ENCODE results near the gene ZFP3. TPM values are rescaled to one million over a fixed set of nuclear protein-coding genes. Genes with fewer than 3 reads are reported as not detected.
"Not testable (repeated sequence)": the region's sequence is repeated elsewhere in the genome, so short reads cannot be mapped to it uniquely, and the experiment has no call there.

ZFP3 gene
- total and polyA plus RNA-seq, 4 donors, result 2.3 to 7.3 (median 3.7) TPM

DNA sequence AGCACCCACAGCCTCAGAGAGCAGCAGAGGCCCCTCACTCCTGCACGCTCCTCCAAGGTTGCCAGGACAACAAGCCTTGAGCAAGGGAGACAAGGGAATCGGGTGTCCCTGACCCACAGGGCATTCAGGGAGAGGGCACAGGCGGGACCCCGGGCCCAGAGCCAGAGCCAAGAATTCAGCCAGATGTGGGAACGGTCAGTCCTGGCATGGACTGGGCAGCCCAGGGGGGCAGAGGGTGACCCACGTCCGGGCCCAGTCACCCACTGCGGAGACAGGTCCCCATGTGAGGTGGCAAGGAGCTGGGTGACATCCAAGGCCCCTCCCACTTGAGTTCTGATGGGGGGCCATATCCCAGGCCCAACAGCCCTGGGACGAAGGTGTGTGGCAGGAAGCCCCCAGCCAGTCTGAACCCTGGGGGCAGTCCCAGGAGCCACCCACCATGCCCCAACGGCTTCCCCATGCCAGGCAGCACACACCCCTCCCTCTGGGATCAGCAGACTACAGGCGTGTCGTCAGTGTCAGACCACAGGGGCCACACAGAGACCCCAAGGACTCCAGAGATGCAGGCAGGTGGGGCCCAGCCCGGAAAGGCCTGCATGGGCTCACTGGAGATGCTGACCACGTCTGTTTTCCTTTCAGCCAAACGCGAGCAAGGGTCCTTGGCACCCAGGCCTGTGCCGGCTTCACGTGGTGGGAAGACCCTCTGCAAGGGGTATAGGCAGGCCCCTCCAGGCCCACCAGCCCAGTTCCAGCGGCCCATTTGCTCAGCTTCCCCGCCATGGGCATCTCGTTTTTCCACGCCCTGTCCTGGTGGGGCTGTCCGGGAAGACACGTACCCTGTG is 60.6 kb downstream of the ZFP3 start:
- no peak overlapping the region for H3K27ac ChIP-seq (ENCODE audit: low read depth in 1 of 2, low read length in 1 of 2)
- TF ChIP-seq, protein P1, sequence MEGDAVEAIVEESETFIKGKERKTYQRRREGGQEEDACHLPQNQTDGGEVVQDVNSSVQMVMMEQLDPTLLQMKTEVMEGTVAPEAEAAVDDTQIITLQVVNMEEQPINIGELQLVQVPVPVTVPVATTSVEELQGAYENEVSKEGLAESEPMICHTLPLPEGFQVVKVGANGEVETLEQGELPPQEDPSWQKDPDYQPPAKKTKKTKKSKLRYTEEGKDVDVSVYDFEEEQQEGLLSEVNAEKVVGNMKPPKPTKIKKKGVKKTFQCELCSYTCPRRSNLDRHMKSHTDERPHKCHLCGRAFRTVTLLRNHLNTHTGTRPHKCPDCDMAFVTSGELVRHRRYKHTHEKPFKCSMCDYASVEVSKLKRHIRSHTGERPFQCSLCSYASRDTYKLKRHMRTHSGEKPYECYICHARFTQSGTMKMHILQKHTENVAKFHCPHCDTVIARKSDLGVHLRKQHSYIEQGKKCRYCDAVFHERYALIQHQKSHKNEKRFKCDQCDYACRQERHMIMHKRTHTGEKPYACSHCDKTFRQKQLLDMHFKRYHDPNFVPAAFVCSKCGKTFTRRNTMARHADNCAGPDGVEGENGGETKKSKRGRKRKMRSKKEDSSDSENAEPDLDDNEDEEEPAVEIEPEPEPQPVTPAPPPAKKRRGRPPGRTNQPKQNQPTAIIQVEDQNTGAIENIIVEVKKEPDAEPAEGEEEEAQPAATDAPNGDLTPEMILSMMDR (IDR thresholded peaks at IDR 0.05; ENCODE audit: control extremely low read depth, extremely low read depth), result no peak
- WGBS, 2 donors, result 89 to 92% methylated on average over 24 of the region's 24 CpGs
- ATAC-seq (ENCODE audit: insufficient read depth, low FRiP score) (no peak), DNase-seq (no peak)
- H3K4me3 ChIP-seq, result no peak overlapping the region
- H3K9ac ChIP-seq (ENCODE audit: insufficient read depth in 1 of 2, low read length in 2 of 2), result no peak overlapping the region
- H3K4me1 ChIP-seq (ENCODE audit: control insufficient read depth in 5 of 5, insufficient read depth in 5 of 5, low read length in 5 of 5), result no peaks in the 10 kb centered on the region
- H3K36me3 ChIP-seq (ENCODE audit: control insufficient read depth in 4 of 4, insufficient read depth in 4 of 4, low read length in 4 of 4), result no peaks in the 10 kb centered on the region
- no peaks in the 10 kb centered on the region for H3K27me3 ChIP-seq (ENCODE audit: control insufficient read depth in 3 of 3, insufficient read depth in 3 of 3, low read length in 2 of 3)
- peaks cover 0 to 2% (median 0%) of the 10 kb centered on the region in 4 donors for H3K9me3 ChIP-seq (ENCODE audit: control insufficient read depth in 4 of 4, insufficient read depth in 3 of 4, low read length in 3 of 4)

DNA sequence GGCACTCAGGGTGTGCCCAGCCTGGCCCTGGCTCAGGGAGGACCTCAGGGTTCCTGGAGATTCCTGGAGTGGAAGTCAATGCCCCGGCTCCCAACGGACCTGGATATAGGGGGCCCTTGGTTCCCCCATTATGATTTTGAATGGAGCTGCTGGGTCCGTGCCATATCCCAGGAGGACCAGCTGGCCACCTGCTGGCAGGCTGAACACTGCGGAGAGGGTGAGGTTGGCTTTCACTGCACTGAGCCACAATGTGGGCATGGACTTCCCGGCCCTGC is 61.1 kb downstream of the ZFP3 start:
- DNase-seq (no peak), ATAC-seq (ENCODE audit: insufficient read depth, low FRiP score) (no peak)
- peaks cover 0 to 2% (median 0%) of the 10 kb centered on the region in 4 donors for H3K9me3 ChIP-seq (ENCODE audit: control insufficient read depth in 4 of 4, insufficient read depth in 3 of 4, low read length in 3 of 4)
- no peaks in the 10 kb centered on the region for H3K4me1 ChIP-seq (ENCODE audit: control insufficient read depth in 5 of 5, insufficient read depth in 5 of 5, low read length in 5 of 5)
- H3K27ac ChIP-seq (ENCODE audit: low read depth in 1 of 2, low read length in 1 of 2), result no peak overlapping the region
- WGBS, 2 donors, result 91 to 93% methylated on average over 5 of the region's 5 CpGs
- H3K9ac ChIP-seq (ENCODE audit: insufficient read depth in 1 of 2, low read length in 2 of 2), result no peak overlapping the region
- no peaks in the 10 kb centered on the region for H3K36me3 ChIP-seq (ENCODE audit: control insufficient read depth in 4 of 4, insufficient read depth in 4 of 4, low read length in 4 of 4)
- no peaks in the 10 kb centered on the region for H3K27me3 ChIP-seq (ENCODE audit: control insufficient read depth in 3 of 3, insufficient read depth in 3 of 3, low read length in 2 of 3)
- no peak overlapping the region for H3K4me3 ChIP-seq
- TF ChIP-seq, protein P1 (IDR thresholded peaks at IDR 0.05; ENCODE audit: control extremely low read depth, extremely low read depth), result no peak

DNA sequence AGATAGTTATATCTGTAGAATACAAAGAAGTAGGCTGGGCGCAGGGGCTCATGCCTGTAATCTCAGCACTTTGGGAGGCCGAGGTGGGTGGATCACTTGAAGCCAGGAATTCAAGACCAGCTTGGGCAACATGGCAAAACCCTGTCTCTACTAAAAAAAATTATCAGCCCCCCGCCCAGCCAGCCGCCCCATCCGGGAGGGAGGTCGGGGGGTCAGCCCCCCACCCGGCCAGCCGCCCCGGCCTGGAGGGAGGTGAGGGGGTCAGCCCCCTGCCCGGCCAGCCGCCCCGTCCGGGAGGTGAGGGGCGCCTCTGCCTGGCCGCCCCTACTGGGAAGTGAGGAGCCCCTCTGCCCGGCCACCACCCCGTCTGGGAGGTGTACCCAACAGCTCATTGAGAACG is 64.6 kb downstream of the ZFP3 start:
- H3K9me3 ChIP-seq (ENCODE audit: control insufficient read depth in 4 of 4, insufficient read depth in 3 of 4, low read length in 3 of 4); ATAC-seq (ENCODE audit: insufficient read depth, low FRiP score); H3K27ac ChIP-seq (ENCODE audit: low read depth in 1 of 2, low read length in 1 of 2); H3K4me1 ChIP-seq (ENCODE audit: control insufficient read depth in 5 of 5, insufficient read depth in 5 of 5, low read length in 5 of 5); H3K27me3 ChIP-seq (ENCODE audit: control insufficient read depth in 3 of 3, insufficient read depth in 3 of 3, low read length in 2 of 3); DNase-seq; H3K4me3 ChIP-seq; H3K9ac ChIP-seq (ENCODE audit: insufficient read depth in 1 of 2, low read length in 2 of 2); H3K36me3 ChIP-seq (ENCODE audit: control insufficient read depth in 4 of 4, insufficient read depth in 4 of 4, low read length in 4 of 4): not testable (repeated sequence)
- 92 to 93% methylated on average over 13 to 15 of the region's 18 CpGs for whole genome bisulfite sequencing, 2 donors

Small RNAs within 50 kb of the gene (small RNA-seq; reads per million reads assigned to genes)
- not detected for gene AC012146.4 (ENCODE audit: low replicate concordance)

Other genes starting within 250 kb of the ZFP3 start
- 10 to 100 TPM; 39.2 to 95.4 TPM for gene MINK1, start 245.1 kb upstream of the ZFP3 start, total RNA-seq
- gene MINK1, start 245.1 kb upstream of the ZFP3 start, polyA plus RNA-seq, result 10 to 100 TPM; 36.5 to 62.8 TPM
- 1 to 10 TPM; 2.8 to 4.5 TPM for gene C17orf107, start 178.9 kb upstream of the ZFP3 start, total RNA-seq
- gene C17orf107, start 178.9 kb upstream of the ZFP3 start, polyA plus RNA-seq, result 1 to 10 TPM; 1.3 to 2.7 TPM
- 1 to 10 TPM in 1 of 2 donors, under 1 TPM in 1; 0.77 to 1.2 TPM for gene CHRNE, start 175.4 kb upstream of the ZFP3 start, total RNA-seq
- gene CHRNE, start 175.4 kb upstream of the ZFP3 start, polyA plus RNA-seq, result 1 to 10 TPM in 1 of 2 donors, under 1 TPM in 1; 0.61 to 2.3 TPM
- under 1 TPM; 0.18 to 0.94 TPM for gene GP1BA, start 146.2 kb upstream of the ZFP3 start, total RNA-seq
- 1 to 10 TPM in 1 of 2 donors, under 1 TPM in 1; 0.26 to 1.4 TPM for gene GP1BA, start 146.2 kb upstream of the ZFP3 start, polyA plus RNA-seq
- 10 to 100 TPM; 34.8 to 65.8 TPM for gene SLC25A11, start 138.4 kb upstream of the ZFP3 start, total RNA-seq
- 10 to 100 TPM; 42.5 to 72.1 TPM for gene SLC25A11, start 138.4 kb upstream of the ZFP3 start, polyA plus RNA-seq
- 100 to 1,000 TPM in 1 of 2 donors, 10 to 100 TPM in 1; 30.8 to 107 TPM for gene RNF167, start 138.2 kb upstream of the ZFP3 start, total RNA-seq
- 100 to 1,000 TPM in 1 of 2 donors, 10 to 100 TPM in 1; 86.7 to 142 TPM for gene RNF167, start 138.2 kb upstream of the ZFP3 start, polyA plus RNA-seq
- 100 to 1,000 TPM; 461 to 827 TPM for gene PFN1, start 129.9 kb upstream of the ZFP3 start, total RNA-seq
- 1,000 to 10,000 TPM in 1 of 2 donors, 100 to 1,000 TPM in 1; 671 to 2,264 TPM for gene PFN1, start 129.9 kb upstream of the ZFP3 start, polyA plus RNA-seq
- gene ENO3, start 127.3 kb upstream of the ZFP3 start, total RNA-seq, result 10 to 100 TPM in 1 of 2 donors, 1 to 10 TPM in 1; 3.3 to 10.7 TPM
- gene ENO3, start 127.3 kb upstream of the ZFP3 start, polyA plus RNA-seq, result 1 to 10 TPM; 7.2 to 9.3 TPM
- 10 to 100 TPM; 63.8 to 75.4 TPM for gene SPAG7, start 110.7 kb upstream of the ZFP3 start, total RNA-seq
- 100 to 1,000 TPM in 1 of 2 donors, 10 to 100 TPM in 1; 76.2 to 101 TPM for gene SPAG7, start 110.7 kb upstream of the ZFP3 start, polyA plus RNA-seq
- gene CAMTA2, start 90.8 kb upstream of the ZFP3 start, total RNA-seq, result 10 to 100 TPM; 15.0 to 53.4 TPM
- 10 to 100 TPM; 45.8 to 66.3 TPM for gene CAMTA2, start 90.8 kb upstream of the ZFP3 start, polyA plus RNA-seq
- gene INCA1, start 80.9 kb upstream of the ZFP3 start, total RNA-seq, result 1 to 10 TPM; 1.9 to 2.0 TPM
- 1 to 10 TPM in 1 of 2 donors, under 1 TPM in 1; 0.89 to 3.4 TPM for gene INCA1, start 80.9 kb upstream of the ZFP3 start, polyA plus RNA-seq
- 100 to 1,000 TPM in 1 of 2 donors, 10 to 100 TPM in 1; 48.0 to 190 TPM for gene KIF1C, start 80.5 kb upstream of the ZFP3 start, total RNA-seq
- gene KIF1C, start 80.5 kb upstream of the ZFP3 start, polyA plus RNA-seq, result 10 to 100 TPM; 61.8 to 89.8 TPM
- gene SLC52A1, start 43.0 kb upstream of the ZFP3 start, total RNA-seq, result 1 to 10 TPM in 1 of 2 donors, under 1 TPM in 1; 0.54 to 1.3 TPM
- gene SLC52A1, start 43.0 kb upstream of the ZFP3 start, polyA plus RNA-seq, result under 1 TPM; 0.47 to 0.71 TPM
- 10 to 100 TPM in 1 of 2 donors, 1 to 10 TPM in 1; 9.6 to 14.1 TPM for gene ZNF232, start 33.4 kb downstream of the ZFP3 start, total RNA-seq
- 1 to 10 TPM; 6.8 to 9.4 TPM for gene ZNF232, start 33.4 kb downstream of the ZFP3 start, polyA plus RNA-seq
- gene USP6, start 37.6 kb downstream of the ZFP3 start, total RNA-seq, result under 1 TPM; 0.31 to 0.46 TPM
- gene USP6, start 37.6 kb downstream of the ZFP3 start, polyA plus RNA-seq, result under 1 TPM; 0.05 to 0.10 TPM
- gene ZNF594, start 113.4 kb downstream of the ZFP3 start, total RNA-seq, result 10 to 100 TPM in 1 of 2 donors, 1 to 10 TPM in 1; 7.9 to 14.4 TPM
- 1 to 10 TPM; 1.6 to 2.1 TPM for gene ZNF594, start 113.4 kb downstream of the ZFP3 start, polyA plus RNA-seq
- 10 to 100 TPM in 1 of 2 donors, 1 to 10 TPM in 1; 2.3 to 18.6 TPM for gene SCIMP, start 156.4 kb downstream of the ZFP3 start, total RNA-seq
- gene SCIMP, start 156.4 kb downstream of the ZFP3 start, polyA plus RNA-seq, result 10 to 100 TPM in 1 of 2 donors, 1 to 10 TPM in 1; 3.8 to 22.2 TPM
- gene RABEP1, start 203.8 kb downstream of the ZFP3 start, total RNA-seq, result 10 to 100 TPM; 34.0 to 38.2 TPM
- 10 to 100 TPM; 14.9 to 16.2 TPM for gene RABEP1, start 203.8 kb downstream of the ZFP3 start, polyA plus RNA-seq

Measured in lung (tissue), 13 donors.